H9 (cell line): ENCODE data around the gene ZSWIM3. TPM values are rescaled to one million over a fixed set of nuclear protein-coding genes. Genes with fewer than 3 reads are reported as not detected.
A peak's percentile ranks its signal among the peaks of the same experiment; 100 is the strongest.

Experiments used
- DNase-seq: peaks from one replicate; pipeline ENCODE4 v3.0.0-alpha.2; 2017
- H2AFZ ChIP-seq: one replicate; pipeline ENCODE4 v1.6.1; 2013; ENCODE audit warnings: mild to moderate bottlenecking, low read length, control low read depth, moderate library complexity
- H2AK5ac ChIP-seq: 2 replicates; pipeline ENCODE4 v1.6.1; 2013; ENCODE audit warnings: low read length, control low read depth, mixed read lengths; ENCODE audit not compliant: insufficient read length
- H2BK120ac ChIP-seq: one replicate; pipeline ENCODE4 v1.6.1; 2013; ENCODE audit warnings: low read depth, mild to moderate bottlenecking, low read length, control low read depth, inconsistent platforms; ENCODE audit not compliant: poor library complexity, severe bottlenecking
- H2BK12ac ChIP-seq: 2 replicates; pipeline ENCODE4 v1.6.1; 2013; ENCODE audit warnings: low read length, control low read depth, mixed read lengths, low read depth; ENCODE audit not compliant: insufficient read length
- H2BK15ac ChIP-seq: 2 replicates; pipeline ENCODE4 v1.6.1; 2013; ENCODE audit warnings: low read depth, low read length, control low read depth
- H2BK20ac ChIP-seq: one replicate; pipeline ENCODE4 v1.6.1; 2013; ENCODE audit warnings: low read depth, mild to moderate bottlenecking, low read length, control low read depth, inconsistent platforms; ENCODE audit not compliant: poor library complexity, severe bottlenecking
- H2BK5ac ChIP-seq: 2 replicates; pipeline ENCODE4 v1.6.1; 2013; ENCODE audit warnings: low read length, control low read depth, mixed read lengths; ENCODE audit not compliant: insufficient read length
- H3K14ac ChIP-seq: 2 replicates; pipeline ENCODE4 v1.6.1; 2013; ENCODE audit warnings: low read length, control low read depth; ENCODE audit not compliant: insufficient read depth
- H3K18ac ChIP-seq: 2 replicates; pipeline ENCODE4 v1.6.1; 2013; ENCODE audit warnings: low read depth, mild to moderate bottlenecking, mixed read lengths, low read length, control low read depth; ENCODE audit not compliant: insufficient read length
- H3K23ac ChIP-seq: 2 replicates; pipeline ENCODE4 v1.6.1; 2013; ENCODE audit warnings: low read length, control low read depth, mixed read lengths, low read depth; ENCODE audit not compliant: insufficient read length
- H3K23me2 ChIP-seq: 2 replicates; pipeline ENCODE4 v1.6.1; 2013; ENCODE audit warnings: low read depth, mild to moderate bottlenecking, mixed read lengths, low read length, control low read depth; ENCODE audit not compliant: insufficient read length, poor library complexity, severe bottlenecking
- H3K27ac ChIP-seq: 2 replicates; pipeline ENCODE4 v1.5.1; 2013; ENCODE audit warnings: low read length, control low read depth, mixed read lengths, low read depth; ENCODE audit not compliant: insufficient read length
- H3K27me3 ChIP-seq: 2 replicates; pipeline ENCODE4 v1.6.1; 2013; ENCODE audit warnings: low read length, control low read depth, inconsistent platforms; ENCODE audit not compliant: insufficient read depth
- H3K4ac ChIP-seq: 2 replicates; pipeline ENCODE4 v1.6.1; 2013; ENCODE audit warnings: low read depth, mild to moderate bottlenecking, control low read depth, inconsistent platforms, low read length, moderate library complexity
- H3K4me1 ChIP-seq: 2 replicates; pipeline ENCODE4 v1.6.1; 2013; ENCODE audit warnings: low read length, control low read depth, inconsistent platforms; ENCODE audit not compliant: insufficient read depth
- H3K4me2 ChIP-seq: 2 replicates; pipeline ENCODE4 v1.6.1; 2013; ENCODE audit warnings: low read length, control low read depth, mixed read lengths; ENCODE audit not compliant: insufficient read length, insufficient read depth
- H3K56ac ChIP-seq: 2 replicates; pipeline ENCODE4 v1.6.1; 2013; ENCODE audit warnings: low read depth, mild to moderate bottlenecking, mixed read lengths, low read length, control low read depth; ENCODE audit not compliant: insufficient read length
- H3K79me1 ChIP-seq: 2 replicates; pipeline ENCODE4 v1.6.1; 2013; ENCODE audit warnings: low read depth, mild to moderate bottlenecking, moderate library complexity, low read length, control low read depth, inconsistent platforms; ENCODE audit not compliant: insufficient read depth, poor library complexity, severe bottlenecking
- H3K79me2 ChIP-seq: 2 replicates; pipeline ENCODE4 v1.6.1; 2013; ENCODE audit warnings: low read length, control low read depth, inconsistent platforms; ENCODE audit not compliant: insufficient read depth
- H3K9ac ChIP-seq: 2 replicates; pipeline ENCODE4 v1.6.1; 2013; ENCODE audit warnings: low read length, control low read depth, mixed read lengths; ENCODE audit not compliant: insufficient read length; ENCODE audit errors: extremely low read depth
- H3K9me3 ChIP-seq: one replicate; pipeline ENCODE4 v1.6.1; 2013; ENCODE audit warnings: low read depth, low read length, inconsistent platforms; ENCODE audit not compliant: control insufficient read depth
- H3T11ph ChIP-seq: one replicate; pipeline ENCODE4 v1.6.1; 2013; ENCODE audit warnings: mild to moderate bottlenecking, low read length, control low read depth, inconsistent platforms
- H4K20me1 ChIP-seq: one replicate; pipeline ENCODE4 v1.6.1; 2013; ENCODE audit not compliant: control insufficient read depth, insufficient read length, insufficient read depth
- H4K5ac ChIP-seq: 2 replicates; pipeline ENCODE4 v1.6.1; 2013; ENCODE audit warnings: low read depth, mild to moderate bottlenecking, mixed read lengths, low read length, control low read depth; ENCODE audit not compliant: insufficient read length
- H4K8ac ChIP-seq: replicated peaks from 2 replicates; pipeline ENCODE4 v1.6.1; 2013; ENCODE audit warnings: low read length, control low read depth, mixed read lengths, low read depth; ENCODE audit not compliant: insufficient read length
- H4K91ac ChIP-seq: 2 replicates; pipeline ENCODE4 v1.6.1; 2013; ENCODE audit warnings: low read depth, mild to moderate bottlenecking, moderate library complexity, mixed read lengths, low read length, control low read depth; ENCODE audit not compliant: insufficient read length
- H3K27ac Mint-ChIP-seq, 3 experiments: 2 replicates in 2 of 3; 3 replicates in 1 of 3; pipeline ENCODE4 v1.8.0; 2020 to 2021; ENCODE audit warnings: mixed read lengths in 3 of 3, mild to moderate bottlenecking in 1 of 3, moderate library complexity in 1 of 3
- H3K27me3 Mint-ChIP-seq: 2 replicates; pipeline ENCODE4 v1.8.0; 2021; ENCODE audit warnings: low read depth, mild to moderate bottlenecking, moderate library complexity, mixed read lengths
- H3K36me3 Mint-ChIP-seq, 3 experiments: 2 replicates in 2 of 3; 3 replicates in 1 of 3; pipeline ENCODE4 v1.8.0; 2020 to 2021; ENCODE audit warnings: low read depth in 3 of 3, mixed read lengths in 3 of 3; ENCODE audit not compliant: insufficient read depth in 1 of 3
- H3K4me1 Mint-ChIP-seq, 2 experiments: 2 replicates each; pipeline ENCODE4 v1.8.0; 2020; ENCODE audit warnings: mixed read lengths in 2 of 2
- H3K4me3 Mint-ChIP-seq, 2 experiments: 2 replicates in 1 of 2; 3 replicates in 1 of 2; pipeline ENCODE4 v1.8.0; 2020 to 2021; ENCODE audit warnings: mild to moderate bottlenecking in 2 of 2, mixed read lengths in 2 of 2, moderate library complexity in 1 of 2
- H3K9me3 Mint-ChIP-seq, 2 experiments: 2 replicates in 1 of 2; 3 replicates in 1 of 2; pipeline ENCODE4 v1.8.0; 2020; ENCODE audit warnings: mild to moderate bottlenecking in 2 of 2, mixed read lengths in 2 of 2, moderate library complexity in 1 of 2
- WGBS: extraction: QIAGEN DNeasy Blood & Tissue Kit; methylation state at CpG from one replicate; pipeline ENCODE4 v1.1.7; 2013; ENCODE audit warnings: missing lambda C conversion rate, low lambda C conversion rate, mixed read lengths; ENCODE audit not compliant: insufficient read length; ENCODE audit errors: extremely low coverage; 5-methylcytosine and 5-hydroxymethylcytosine counted together
- total RNA-seq: library from RNA; stranded (reverse); gene quantifications from 2 replicates; pipeline ENCODE4 v1.2.1, GENCODE V29; 2021
- TF ChIP-seq, protein P1 (sequence below): fragments of 200-600 bp; sonication (generic); conservative IDR thresholded peaks from 3 replicates; pipeline ENCODE4 v1.8.0; 2021; ENCODE audit warnings: antibody characterized with exemption, mild to moderate bottlenecking

Gene ZSWIM3
- total RNA-seq, 1 experiment from 2014 or later: 8.0 TPM

- H2BK15ac ChIP-seq: no peak overlapping the region
- H2AFZ ChIP-seq: no peak overlapping the region
- H3K27ac Mint-ChIP-seq: peak overlapping the region in 2 of 3 experiments; percentile 65 to 77; a peak in 2 of 7 replicates
Observed at GRCh38 chr20:45890077-45890984, 32.9 kb downstream of the ZSWIM3 start.

More at GRCh38 chr20:45890077-45890984, 32.9 kb downstream of the ZSWIM3 start:
- H4K5ac ChIP-seq: no peak overlapping the region
- no peak overlapping the region for H3K56ac ChIP-seq
- H3T11ph ChIP-seq: no peak overlapping the region
- H3K4ac ChIP-seq: peak overlapping the region; percentile 60
- peak overlapping the region; percentile 26 for H3K4me2 ChIP-seq
- no peak overlapping the region for H3K27ac ChIP-seq
- no peaks in the 10 kb centered on the region for H3K79me2 ChIP-seq
- WGBS: no CpG with 5 or more reads among the region's 79 CpGs
- peak overlapping the region; percentile 93 for H3K14ac ChIP-seq
- Mint-ChIP-seq H3K36me3 (peaks cover 11 to 32% (median 19%) of the 10 kb centered on the region in 3 experiments), H3K4me1 (peaks cover 5 to 14% of the 10 kb centered on the region in 2 experiments; a peak in 3 of 4 replicates), H3K4me3 (peak overlapping the region; percentile 85 to 92), H3K27me3 (no peaks in the 10 kb centered on the region), H3K9me3 (no peaks in the 10 kb centered on the region; a peak in 1 of 5 replicates)
- DNase-seq: peak; percentile 90
- H3K23me2 ChIP-seq: peaks cover 13% of the 10 kb centered on the region
- H4K8ac ChIP-seq: no peak overlapping the region
- H3K18ac ChIP-seq: peak overlapping the region; percentile 71
- H2BK5ac ChIP-seq: no peak overlapping the region
- no peaks in the 10 kb centered on the region for H4K20me1 ChIP-seq
- H2AK5ac ChIP-seq: no peak overlapping the region
- no peak overlapping the region for H2BK20ac ChIP-seq
- H4K91ac ChIP-seq: peak overlapping the region; percentile 24
- no peaks in the 10 kb centered on the region for H3K4me1 ChIP-seq
- H3K9ac ChIP-seq: peak overlapping the region; percentile 41
- no peak overlapping the region for H2BK120ac ChIP-seq
- no peak overlapping the region for H2BK12ac ChIP-seq
- no peak overlapping the region for H3K23ac ChIP-seq
- H3K9me3 ChIP-seq: no peaks in the 10 kb centered on the region
- no peaks in the 10 kb centered on the region for H3K79me1 ChIP-seq
- H3K27me3 ChIP-seq: no peaks in the 10 kb centered on the region
- TF ChIP-seq, protein P1, sequence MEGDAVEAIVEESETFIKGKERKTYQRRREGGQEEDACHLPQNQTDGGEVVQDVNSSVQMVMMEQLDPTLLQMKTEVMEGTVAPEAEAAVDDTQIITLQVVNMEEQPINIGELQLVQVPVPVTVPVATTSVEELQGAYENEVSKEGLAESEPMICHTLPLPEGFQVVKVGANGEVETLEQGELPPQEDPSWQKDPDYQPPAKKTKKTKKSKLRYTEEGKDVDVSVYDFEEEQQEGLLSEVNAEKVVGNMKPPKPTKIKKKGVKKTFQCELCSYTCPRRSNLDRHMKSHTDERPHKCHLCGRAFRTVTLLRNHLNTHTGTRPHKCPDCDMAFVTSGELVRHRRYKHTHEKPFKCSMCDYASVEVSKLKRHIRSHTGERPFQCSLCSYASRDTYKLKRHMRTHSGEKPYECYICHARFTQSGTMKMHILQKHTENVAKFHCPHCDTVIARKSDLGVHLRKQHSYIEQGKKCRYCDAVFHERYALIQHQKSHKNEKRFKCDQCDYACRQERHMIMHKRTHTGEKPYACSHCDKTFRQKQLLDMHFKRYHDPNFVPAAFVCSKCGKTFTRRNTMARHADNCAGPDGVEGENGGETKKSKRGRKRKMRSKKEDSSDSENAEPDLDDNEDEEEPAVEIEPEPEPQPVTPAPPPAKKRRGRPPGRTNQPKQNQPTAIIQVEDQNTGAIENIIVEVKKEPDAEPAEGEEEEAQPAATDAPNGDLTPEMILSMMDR: peak; percentile 87
